Gastrocnemius medialis (tissue), 4 donors: ENCODE results near the gene PRKCH. TPM values are rescaled to one million over a fixed set of nuclear protein-coding genes. Genes with fewer than 3 reads are reported as not detected.
A peak's percentile ranks its signal among the peaks of the same experiment; 100 is the strongest.

Source experiments
- ATAC-seq, 2 donors: fragments of 150-250 bp; one replicate each; pipeline ENCODE4 v1.9.1; 2016
- DNase-seq, 2 donors: peaks; one replicate each; pipeline ENCODE4 v3.0.0-alpha.2; 2019
- H3K27ac ChIP-seq, 4 donors: fragments of 200-600 bp; sonication (generic); 1 replicate in 1 of 4; 2 replicates in 3 of 4; pipeline ENCODE4 v1.5.1; 2016 to 2018; ENCODE audit warnings: mild to moderate bottlenecking in 2 of 4, moderate library complexity in 1 of 4
- H3K27me3 ChIP-seq, 3 donors: fragments of 200-600 bp; sonication (generic) in 2 of 3; 1 replicate in 1 of 3; 2 replicates in 2 of 3; pipeline versions ENCODE4 v1.5.1 to v1.6.0; 2016 to 2019; ENCODE audit warnings: mild to moderate bottlenecking in 1 of 3, moderate library complexity in 1 of 3
- H3K36me3 ChIP-seq, 2 donors: fragments of 200-600 bp; sonication (generic) in 1 of 2; one replicate each; pipeline ENCODE4 v1.5.1; 2017 to 2018
- H3K4me1 ChIP-seq, 2 donors: fragments of 200-600 bp; sonication (generic) in 1 of 2; one replicate each; pipeline ENCODE4 v1.5.1; 2016 to 2017; ENCODE audit warnings: mild to moderate bottlenecking in 2 of 2
- H3K4me3 ChIP-seq, 4 donors: fragments of 200-600 bp; sonication (generic) in 3 of 4; 1 replicate in 1 of 4; 2 replicates in 3 of 4; pipeline ENCODE4 v1.5.1; 2016 to 2019; ENCODE audit warnings: mild to moderate bottlenecking in 2 of 4
- H3K9me3 ChIP-seq, 3 donors: fragments of 200-600 bp; sonication (generic) in 2 of 3; 1 replicate in 1 of 3; 2 replicates in 2 of 3; pipeline ENCODE4 v1.5.1; 2016 to 2019
- CTCF ChIP-seq, 5 experiments: fragments of 450-650 bp in 3 of 5; fragments of 200-600 bp in 2 of 5; sonication (generic) in 2 of 5; IDR thresholded peaks in 4 of 5; conservative IDR thresholded peaks in 1 of 5; 1 replicate in 4 of 5; 2 replicates in 1 of 5; pipeline ENCODE4 v1.5.1; 2016 to 2019; ENCODE audit warnings: antibody characterized with exemption in 5 of 5, mild to moderate bottlenecking in 3 of 5, moderate library complexity in 3 of 5
- POLR2A ChIP-seq, 2 donors: fragments of 450-650 bp; IDR thresholded peaks; one replicate each; pipeline ENCODE4 v1.6.1; 2017; ENCODE audit warnings: antibody characterized with exemption in 2 of 2, mild to moderate bottlenecking in 2 of 2, moderate library complexity in 2 of 2
- in situ Hi-C, 4 donors: fragments of 200-750 bp; cut with MboI; loops; one replicate each; pipeline versions ENCODE4 v1.15.0 to v1.8.0; 2017; ENCODE audit warnings: low sequenced_read_pairs in 4 of 4
- intact Hi-C: fragments of 100-400 bp; cut with DNase I; formaldehyde crosslinking; loops from one replicate; pipeline ENCODE4 v1.15.1; 2023; ENCODE audit warnings: low total_unique reads
- total RNA-seq, 4 donors: library from RNA; depleted of rRNA; stranded (reverse); fragments of >200 nt; gene quantifications; one replicate each; pipeline versions ENCODE4 v1.1.0 to v1.2.3, GENCODE V29; 2016

The PRKCH gene
- total RNA-seq, 4 donors from 2014 or later: 11.3 to 32.4 (median 16.6) TPM

- Histone ChIP-seq H3K4me3 (no peak overlapping the region), H3K27me3 (no peaks in the 10 kb centered on the region), H3K27ac (no peak overlapping the region), H3K9me3 (no peaks in the 10 kb centered on the region), H3K36me3 (no peaks in the 10 kb centered on the region), H3K4me1 (peaks cover 15 to 20% of the 10 kb centered on the region in 2 donors)
- DNase-seq (no peak), ATAC-seq (no peak)
- intact Hi-C loops (no loop called here), in situ Hi-C loops (no loop called here)
- TF ChIP-seq CTCF (IDR thresholded peaks at IDR 0.05 in 4 of 5, conservative IDR thresholded peaks at IDR 0.05 in 1 of 5): no peak
Measured at GRCh38 chr14:61364243-61364642, 42.9 kb downstream of the PRKCH start.

DNA sequence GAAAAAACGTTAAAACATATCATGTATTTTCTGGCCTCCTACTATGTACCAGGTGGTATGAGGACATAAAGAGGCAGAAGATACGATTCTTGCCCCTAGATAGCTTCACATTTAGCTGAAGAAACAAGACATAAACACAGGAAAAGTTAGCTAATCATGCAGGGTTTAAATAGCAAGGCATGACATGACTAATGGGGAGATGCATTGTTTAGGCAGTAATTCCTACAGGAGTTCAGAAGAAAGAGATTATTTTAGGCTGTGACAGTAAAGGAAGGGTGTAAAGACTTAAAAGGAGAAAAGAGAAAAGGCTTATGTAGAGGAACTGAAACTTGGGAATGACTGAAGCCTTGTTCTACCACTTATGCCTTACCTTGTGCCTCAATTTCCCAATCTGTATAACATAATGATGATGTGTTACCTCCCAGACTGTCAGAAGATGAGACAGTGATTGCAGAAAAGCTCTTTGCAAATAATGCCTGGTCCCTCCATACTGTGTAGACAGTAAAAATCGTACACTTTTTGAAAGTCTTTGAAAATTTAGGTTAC, 44.4 kb downstream of the PRKCH start:
- Histone ChIP-seq H3K36me3 (no peaks in the 10 kb centered on the region), H3K4me3 (no peak overlapping the region), H3K27me3 (no peaks in the 10 kb centered on the region), H3K27ac (peak overlapping the region in 1 of 4 donors; percentile 21), H3K4me1 (peaks cover 18 to 20% of the 10 kb centered on the region in 2 donors), H3K9me3 (no peaks in the 10 kb centered on the region)
- ATAC-seq (no peak), DNase-seq (no peak)
- TF ChIP-seq CTCF (IDR thresholded peaks at IDR 0.05 in 4 of 5, conservative IDR thresholded peaks at IDR 0.05 in 1 of 5) (no peak), POLR2A (IDR thresholded peaks at IDR 0.05) (no peak)
- intact Hi-C loops: no loop called here
- in situ Hi-C loops: no loop called here

DNA sequence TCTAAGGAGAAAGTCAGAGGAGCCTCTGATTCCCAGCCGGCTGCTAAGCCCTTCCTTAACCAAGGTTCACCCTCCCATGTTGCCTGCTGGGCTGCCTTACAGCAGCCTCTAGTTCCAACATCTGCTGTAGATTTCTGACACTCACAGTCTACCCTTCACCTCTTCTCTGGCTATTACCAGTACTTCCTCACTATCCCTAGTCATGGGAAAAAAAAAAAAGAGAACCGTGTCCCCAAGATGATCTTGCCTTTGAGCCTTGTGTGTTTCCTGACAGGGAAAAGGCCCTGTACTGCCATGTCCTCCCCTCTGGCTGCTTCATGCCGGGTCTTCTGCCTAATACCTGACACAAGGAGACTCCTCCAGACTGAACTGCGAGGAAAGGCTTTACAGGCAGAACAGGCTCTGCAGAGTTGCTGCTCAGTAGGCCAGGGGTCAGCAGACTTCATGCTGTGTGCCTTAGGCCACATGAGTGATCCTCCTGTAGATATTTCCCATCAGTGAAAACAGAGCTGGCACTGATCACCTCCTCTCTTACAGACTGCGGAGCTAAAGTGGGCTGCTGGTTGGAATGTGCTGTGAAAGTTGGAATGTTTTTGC, 46.8 kb downstream of the PRKCH start:
- ATAC-seq (no peak), DNase-seq (no peak)
- no peaks in the 10 kb centered on the region for H3K36me3 ChIP-seq
- peaks cover 18 to 20% of the 10 kb centered on the region in 2 donors for H3K4me1 ChIP-seq
- in situ Hi-C loops: no loop called here
- no peak for TF ChIP-seq CTCF (IDR thresholded peaks at IDR 0.05 in 4 of 5, conservative IDR thresholded peaks at IDR 0.05 in 1 of 5)
- TF ChIP-seq POLR2A (IDR thresholded peaks at IDR 0.05): no peak
- intact Hi-C loops: no loop called here
- H3K27me3 ChIP-seq: no peaks in the 10 kb centered on the region
- H3K4me3 ChIP-seq: no peak overlapping the region
- no peaks in the 10 kb centered on the region for H3K9me3 ChIP-seq
- peak overlapping the region in 1 of 4 donors; percentile 2 for H3K27ac ChIP-seq

- H3K9me3 ChIP-seq: no peaks in the 10 kb centered on the region
- H3K27ac ChIP-seq: no peak overlapping the region
- H3K4me3 ChIP-seq: no peak overlapping the region
- H3K36me3 ChIP-seq: no peaks in the 10 kb centered on the region
- no peak for ATAC-seq
- H3K4me1 ChIP-seq: peaks cover 18 to 20% of the 10 kb centered on the region in 2 donors
- intact Hi-C loops (no loop called here), in situ Hi-C loops (no loop called here)
- H3K27me3 ChIP-seq: no peaks in the 10 kb centered on the region
- TF ChIP-seq CTCF (IDR thresholded peaks at IDR 0.05 in 4 of 5, conservative IDR thresholded peaks at IDR 0.05 in 1 of 5): no peak
- no peak for TF ChIP-seq POLR2A (IDR thresholded peaks at IDR 0.05)
- no peak for DNase-seq
Measured at GRCh38 chr14:61368781-61369453, 47.5 kb downstream of the PRKCH start.
